ENCODE data around the gene SYDE1. TPM values are rescaled to one million over a fixed set of nuclear protein-coding genes. Genes with fewer than 3 reads are reported as not detected.

The SYDE1 gene
- total RNA-seq, 1 donor from 2014 or later: 31.9 TPM

GRCh38 chr19:15155296-15155695 lies 48.1 kb downstream of the SYDE1 start:
- TF ChIP-seq CTCF (IDR thresholded peaks at IDR 0.05) (no peak), POLR2A (IDR thresholded peaks at IDR 0.05) (no peak), POLR2AphosphoS5 (IDR thresholded peaks at IDR 0.05; ENCODE audit: insufficient read depth in 1 of 2, low read depth in 1 of 2) (no peak)
- H3K4me1 ChIP-seq: no peaks in the 10 kb centered on the region
- no peak overlapping the region for H3K27ac ChIP-seq
- intact Hi-C loops (cut with DNase I): no loop called here
- DNase-seq (ENCODE audit: extremely low spot score in 2 of 2): no peak
- H3K4me3 ChIP-seq: no peak overlapping the region
- H3K27me3 ChIP-seq: no peaks in the 10 kb centered on the region
- no peaks in the 10 kb centered on the region for H3K9me3 ChIP-seq
- no peaks in the 10 kb centered on the region for H3K36me3 ChIP-seq

- Histone ChIP-seq H3K4me3 (no peak overlapping the region), H3K9me3 (no peaks in the 10 kb centered on the region), H3K27ac (no peak overlapping the region), H3K36me3 (peaks cover 0 to 5% of the 10 kb centered on the region in 2 donors), H3K27me3 (no peaks in the 10 kb centered on the region), H3K4me1 (no peaks in the 10 kb centered on the region)
- intact Hi-C loops (cut with DNase I): no loop called here
- no peak for TF ChIP-seq POLR2AphosphoS5 (IDR thresholded peaks at IDR 0.05; ENCODE audit: insufficient read depth in 1 of 2, low read depth in 1 of 2)
- DNase-seq (ENCODE audit: extremely low spot score in 2 of 2): no peak
These were observed 49.2 kb downstream of the SYDE1 start for GRCh38 chr19:15156391-15156790.

- intact Hi-C loops (cut with DNase I): no loop called here
- no peaks in the 10 kb centered on the region for H3K27me3 ChIP-seq
These were observed 52.0 kb downstream of the SYDE1 start for GRCh38 chr19:15159251-15159650.

GRCh38 chr19:15161028-15161984 lies 54.1 kb downstream of the SYDE1 start:
- H3K36me3 ChIP-seq: peaks cover 0 to 40% of the 10 kb centered on the region in 2 donors
- H3K9me3 ChIP-seq: peaks cover 7% of the 10 kb centered on the region
- intact Hi-C loops (cut with DNase I): no loop called here
- no peaks in the 10 kb centered on the region for H3K4me1 ChIP-seq
- TF ChIP-seq POLR2A (IDR thresholded peaks at IDR 0.05) (no peak), POLR2AphosphoS5 (IDR thresholded peaks at IDR 0.05; ENCODE audit: insufficient read depth in 1 of 2, low read depth in 1 of 2) (no peak), CTCF (IDR thresholded peaks at IDR 0.05) (no peak)
- H3K4me3 ChIP-seq: no peak overlapping the region
- no peak for DNase-seq (ENCODE audit: extremely low spot score in 2 of 2)
- H3K27ac ChIP-seq: no peak overlapping the region
- no peaks in the 10 kb centered on the region for H3K27me3 ChIP-seq

More at GRCh38 chr19:15159251-15159650, 52.0 kb downstream of the SYDE1 start:
- H3K9me3 ChIP-seq: no peaks in the 10 kb centered on the region
- H3K4me3 ChIP-seq: no peak overlapping the region
- H3K4me1 ChIP-seq: no peaks in the 10 kb centered on the region
- TF ChIP-seq POLR2AphosphoS5 (IDR thresholded peaks at IDR 0.05; ENCODE audit: insufficient read depth in 1 of 2, low read depth in 1 of 2) (no peak), POLR2A (IDR thresholded peaks at IDR 0.05) (no peak), CTCF (IDR thresholded peaks at IDR 0.05) (no peak)
- peaks cover 0 to 26% of the 10 kb centered on the region in 2 donors for H3K36me3 ChIP-seq
- H3K27ac ChIP-seq: no peak overlapping the region
- no peak for DNase-seq (ENCODE audit: extremely low spot score in 2 of 2)

Small RNA genes lying within 50 kb of the gene (small RNA-seq; reads per million reads assigned to genes)
- gene RNU6-782P: not detected

Other genes starting within 250 kb of the SYDE1 start
- gene OR7A17, start 221.3 kb upstream of the SYDE1 start, total RNA-seq: not detected
- not detected for gene OR7C2, start 165.9 kb upstream of the SYDE1 start, total RNA-seq
- not detected for gene SLC1A6, start 127.5 kb upstream of the SYDE1 start, total RNA-seq
- 34.6 TPM for gene CASP14, start 57.9 kb upstream of the SYDE1 start, total RNA-seq
- gene OR1I1, start 25.2 kb upstream of the SYDE1 start, total RNA-seq: not detected
- gene NOTCH3, start 93.6 kb downstream of the SYDE1 start, total RNA-seq: 76.6 TPM
- gene EPHX3, start 125.0 kb downstream of the SYDE1 start, total RNA-seq: 14.0 TPM
- 53.0 TPM for gene BRD4, start 225.1 kb downstream of the SYDE1 start, total RNA-seq